ENCODE results near the gene TPRG1L. TPM values are rescaled to one million over a fixed set of nuclear protein-coding genes. Genes with fewer than 3 reads are reported as not detected.
A peak's percentile ranks its signal among the peaks of the same experiment; 100 is the strongest.
"Not testable (repeated sequence)": the region's sequence is repeated elsewhere in the genome, so short reads cannot be mapped to it uniquely, and the experiment has no call there.

TPRG1L gene
- total RNA-seq (10 to 100 TPM; 46.3 to 51.4 (median 46.6) TPM), polyA plus RNA-seq (35.8 TPM)
- long read RNA-seq, donor 1, transcript TPRG1L-202 (5 exons, 2,414 nt), result major isoform, 188 of 204 reads
- long read RNA-seq, donor 1, partial matches to known transcripts, result 6 of 204 reads
- long read RNA-seq, donor 1, other reads (novel, unspliced or antisense), result 10 of 204 reads
- long read RNA-seq, donor 2, transcript TPRG1L-202 (5 exons, 2,414 nt), result major isoform, 79 of 85 reads
- long read RNA-seq, donor 2, partial matches to known transcripts, result 4 of 85 reads
- long read RNA-seq, donor 2, other reads (novel, unspliced or antisense), result 2 of 85 reads
- long read RNA-seq, donor 3, partial matches to known transcripts, result 23 of 34 reads
- long read RNA-seq, donor 3, other reads (novel, unspliced or antisense), result 7 of 34 reads
- long read RNA-seq, donor 4, transcript TPRG1L-202 (5 exons, 2,414 nt), result major isoform, 98 of 103 reads
- long read RNA-seq, donor 4, partial matches to known transcripts, result 2 of 103 reads
- long read RNA-seq, donor 4, other reads (novel, unspliced or antisense), result 3 of 103 reads

GRCh38 chr1:3624200-3625136 lies at the start of gene TPRG1L:
Gene TPRG1L (plus strand): TSS chr1:3625015. CDS start chr1:3625073, 58 bp downstream.
- Histone ChIP-seq H3K4me1 (ENCODE audit: control insufficient read depth, insufficient read depth, low read length) (peaks cover 5% of the 10 kb centered on the region), H3K9me3 (ENCODE audit: control insufficient read depth, low read length) (no peaks in the 10 kb centered on the region), H3K4me3 (ENCODE audit: low read length) (peak within 1 kb of the TSS; percentile 85), H3K27ac (ENCODE audit: low read length) (peak within 1 kb of the TSS; percentile 10), H3K27me3 (ENCODE audit: control insufficient read depth, insufficient read depth) (no peaks in the 10 kb centered on the region)
- ATAC-seq (peak; percentile 97), DNase-seq (peak; percentile 98 to 100 (median 100))
- WGBS, result under 1% methylated on average over 108 of the region's 108 CpGs
- intact Hi-C loops (cut with DNase I), result no loop called here

DNA sequence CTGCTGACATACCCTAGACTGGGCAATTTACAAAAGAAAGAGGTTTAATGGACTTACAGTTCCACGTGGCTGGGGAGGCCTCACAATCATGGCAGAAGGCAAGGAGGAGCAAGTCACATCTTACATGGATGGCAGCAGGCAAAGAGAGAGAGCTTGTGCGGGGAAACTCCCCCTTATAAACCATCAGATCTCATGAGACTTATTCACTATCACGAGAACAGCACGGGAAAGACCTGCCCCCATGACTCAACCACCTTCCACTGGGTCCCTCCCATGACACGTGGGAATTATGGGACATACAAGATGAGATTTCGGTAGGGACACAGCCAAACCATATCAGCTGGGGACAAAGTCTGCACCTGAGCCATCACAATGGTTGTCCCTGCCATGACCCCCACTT lies 49.3 kb upstream of the TPRG1L start:
- not testable (repeated sequence) for ATAC-seq; H3K27me3 ChIP-seq (ENCODE audit: control insufficient read depth, insufficient read depth); H3K4me3 ChIP-seq (ENCODE audit: low read length); H3K4me1 ChIP-seq (ENCODE audit: control insufficient read depth, insufficient read depth, low read length); H3K27ac ChIP-seq (ENCODE audit: low read length); DNase-seq; H3K9me3 ChIP-seq (ENCODE audit: control insufficient read depth, low read length)
- intact Hi-C loops (cut with DNase I), result loop anchor here in 1 of 4 donors (10.0 kb wide), 1 partner anchor 159 kb away; no protein-coding TSS in a partner anchor
- WGBS, result 75% methylated on average over 6 of the region's 6 CpGs

DNA sequence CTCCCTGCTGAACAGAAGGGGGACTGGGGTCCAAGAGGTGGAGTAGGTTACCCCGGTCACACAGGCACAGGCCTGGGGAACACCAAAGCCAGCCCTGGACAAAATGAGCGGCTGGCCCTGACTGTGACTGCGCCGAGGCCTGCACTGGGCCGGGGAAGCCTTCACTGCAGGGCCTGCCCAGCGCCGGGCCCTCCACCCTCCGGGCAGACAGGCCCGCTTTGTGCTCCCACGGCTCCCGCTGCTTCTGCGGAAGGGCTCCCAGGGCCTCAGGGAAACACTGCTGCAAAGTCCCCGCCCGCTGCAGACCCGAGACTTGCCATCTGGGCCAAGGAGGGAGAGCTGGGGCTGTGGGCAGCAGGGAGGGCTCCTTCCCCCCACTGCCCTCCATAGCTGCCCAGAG lies 48.8 kb upstream of the TPRG1L start:
- no peaks in the 10 kb centered on the region for H3K27me3 ChIP-seq (ENCODE audit: control insufficient read depth, insufficient read depth)
- ATAC-seq, result no peak
- H3K9me3 ChIP-seq (ENCODE audit: control insufficient read depth, low read length), result no peaks in the 10 kb centered on the region
- 88% methylated on average over 15 of the region's 15 CpGs for WGBS
- DNase-seq, result no peak
- H3K27ac ChIP-seq (ENCODE audit: low read length), result no peak overlapping the region
- H3K4me3 ChIP-seq (ENCODE audit: low read length), result no peak overlapping the region
- no peaks in the 10 kb centered on the region for H3K4me1 ChIP-seq (ENCODE audit: control insufficient read depth, insufficient read depth, low read length)
- intact Hi-C loops (cut with DNase I), result loop anchor here in 1 of 4 donors (10.0 kb wide), 1 partner anchor 159 kb away; no protein-coding TSS in a partner anchor

- intact Hi-C loops (cut with DNase I), result loop anchor here in 1 of 4 donors (10.0 kb wide), 1 partner anchor 158 kb away; no protein-coding TSS in a partner anchor
- Histone ChIP-seq H3K9me3 (ENCODE audit: control insufficient read depth, low read length) (no peaks in the 10 kb centered on the region), H3K4me3 (ENCODE audit: low read length) (no peak overlapping the region), H3K27me3 (ENCODE audit: control insufficient read depth, insufficient read depth) (no peaks in the 10 kb centered on the region), H3K27ac (ENCODE audit: low read length) (no peak overlapping the region), H3K4me1 (ENCODE audit: control insufficient read depth, insufficient read depth, low read length) (no peaks in the 10 kb centered on the region)
- ATAC-seq, result peak; percentile 25
- WGBS, result 45% methylated on average over 7 of the region's 7 CpGs
- no peak for DNase-seq
Observed at GRCh38 chr1:3577300-3577699, 47.5 kb upstream of the TPRG1L start.

GRCh38 chr1:3577711-3578432 lies 46.9 kb upstream of the TPRG1L start:
- Histone ChIP-seq H3K9me3 (ENCODE audit: control insufficient read depth, low read length) (no peaks in the 10 kb centered on the region), H3K4me1 (ENCODE audit: control insufficient read depth, insufficient read depth, low read length) (no peaks in the 10 kb centered on the region), H3K4me3 (ENCODE audit: low read length) (no peak overlapping the region), H3K27ac (ENCODE audit: low read length) (no peak overlapping the region), H3K27me3 (ENCODE audit: control insufficient read depth, insufficient read depth) (no peaks in the 10 kb centered on the region)
- WGBS, result 70% methylated on average over 27 of the region's 27 CpGs
- DNase-seq (no peak), ATAC-seq (peak; percentile 42 to 69)
- intact Hi-C loops (cut with DNase I), result loop anchor here in 1 of 4 donors (10.0 kb wide), 1 partner anchor 157 kb away; no protein-coding TSS in a partner anchor

DNA sequence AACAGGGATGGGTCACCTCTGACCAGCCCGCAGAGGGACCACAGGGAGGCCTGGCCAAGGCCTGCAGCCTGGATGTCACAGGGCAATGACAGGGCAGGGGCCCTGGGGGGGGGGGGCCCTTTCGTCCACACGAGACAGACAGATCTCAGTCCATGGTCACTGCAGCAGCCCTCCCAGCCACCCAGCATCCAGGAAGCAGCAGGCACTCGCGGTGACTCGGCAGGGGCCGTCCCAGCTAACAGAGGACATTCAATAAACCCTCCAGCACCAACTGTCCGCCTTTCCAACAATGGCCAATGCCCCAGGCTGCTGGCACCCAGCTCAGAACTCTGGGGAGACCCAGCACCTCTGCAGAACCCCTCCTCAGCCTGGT lies 46.4 kb upstream of the TPRG1L start:
- no peak overlapping the region for H3K27ac ChIP-seq (ENCODE audit: low read length)
- H3K4me3 ChIP-seq (ENCODE audit: low read length), result no peak overlapping the region
- H3K4me1 ChIP-seq (ENCODE audit: control insufficient read depth, insufficient read depth, low read length), result no peaks in the 10 kb centered on the region
- no peaks in the 10 kb centered on the region for H3K9me3 ChIP-seq (ENCODE audit: control insufficient read depth, low read length)
- ATAC-seq, result peak in 1 of 2 donors; percentile 10
- 66% methylated on average over 8 of the region's 8 CpGs for WGBS
- intact Hi-C loops (cut with DNase I), result loop anchor here in 1 of 4 donors (10.0 kb wide), 1 partner anchor 156 kb away; no protein-coding TSS in a partner anchor
- no peaks in the 10 kb centered on the region for H3K27me3 ChIP-seq (ENCODE audit: control insufficient read depth, insufficient read depth)
- no peak for DNase-seq

DNA sequence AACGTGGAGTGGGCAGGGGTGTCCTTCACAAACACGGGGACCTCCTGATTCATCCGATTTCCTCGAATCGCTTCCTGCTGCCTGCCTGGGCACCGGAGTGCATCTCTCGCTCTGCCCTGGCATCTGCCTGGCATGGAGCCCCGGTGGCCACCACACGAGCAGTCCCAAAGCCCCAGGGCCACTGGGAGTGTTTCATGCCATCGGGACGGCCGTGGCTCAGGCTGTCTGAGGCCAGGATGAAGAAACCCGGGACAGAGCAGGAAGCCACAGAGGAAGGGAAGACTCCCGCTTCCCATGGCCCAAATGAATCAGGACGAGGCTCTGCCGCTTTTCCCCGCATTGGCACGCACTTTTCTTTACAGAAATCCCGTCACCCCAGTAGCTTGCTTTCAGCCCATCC lies 45.9 kb upstream of the TPRG1L start:
- WGBS, result 71% methylated on average over 19 of the region's 19 CpGs
- intact Hi-C loops (cut with DNase I), result loop anchor here in 1 of 4 donors (10.0 kb wide), 1 partner anchor 156 kb away; no protein-coding TSS in a partner anchor
- DNase-seq (no peak), ATAC-seq (no peak)
- no peak overlapping the region for H3K27ac ChIP-seq (ENCODE audit: low read length)
- no peak overlapping the region for H3K4me3 ChIP-seq (ENCODE audit: low read length)
- no peaks in the 10 kb centered on the region for H3K27me3 ChIP-seq (ENCODE audit: control insufficient read depth, insufficient read depth)
- H3K9me3 ChIP-seq (ENCODE audit: control insufficient read depth, low read length), result no peaks in the 10 kb centered on the region
- no peaks in the 10 kb centered on the region for H3K4me1 ChIP-seq (ENCODE audit: control insufficient read depth, insufficient read depth, low read length)

- WGBS, result 91% methylated on average over 16 of the region's 16 CpGs
- ATAC-seq (no peak), DNase-seq (no peak)
- no peak overlapping the region for H3K27ac ChIP-seq (ENCODE audit: low read length)
- H3K4me3 ChIP-seq (ENCODE audit: low read length), result no peak overlapping the region
- H3K4me1 ChIP-seq (ENCODE audit: control insufficient read depth, insufficient read depth, low read length), result no peaks in the 10 kb centered on the region
- H3K27me3 ChIP-seq (ENCODE audit: control insufficient read depth, insufficient read depth), result no peaks in the 10 kb centered on the region
- H3K9me3 ChIP-seq (ENCODE audit: control insufficient read depth, low read length), result no peaks in the 10 kb centered on the region
- intact Hi-C loops (cut with DNase I), result loop anchor here in 1 of 4 donors (10.0 kb wide), 1 partner anchor 155 kb away; no protein-coding TSS in a partner anchor
Observed at GRCh38 chr1:3579626-3580025, 45.2 kb upstream of the TPRG1L start.

- Histone ChIP-seq H3K4me3 (ENCODE audit: low read length) (no peak overlapping the region), H3K4me1 (ENCODE audit: control insufficient read depth, insufficient read depth, low read length) (no peaks in the 10 kb centered on the region), H3K27me3 (ENCODE audit: control insufficient read depth, insufficient read depth) (no peaks in the 10 kb centered on the region), H3K9me3 (ENCODE audit: control insufficient read depth, low read length) (no peaks in the 10 kb centered on the region), H3K27ac (ENCODE audit: low read length) (no peak overlapping the region)
- DNase-seq, result no peak
- WGBS, result 78% methylated on average over 9 of the region's 9 CpGs
- intact Hi-C loops (cut with DNase I), result no loop called here
- ATAC-seq, result no peak
Observed at GRCh38 chr1:3580231-3580630, 44.6 kb upstream of the TPRG1L start.
